ENCODE measurements around the gene KIAA1328. TPM values are rescaled to one million over a fixed set of nuclear protein-coding genes. Genes with fewer than 3 reads are reported as not detected.

The KIAA1328 gene
- total RNA-seq, 1 experiment from 2014 or later, result 10.2 TPM

DNA sequence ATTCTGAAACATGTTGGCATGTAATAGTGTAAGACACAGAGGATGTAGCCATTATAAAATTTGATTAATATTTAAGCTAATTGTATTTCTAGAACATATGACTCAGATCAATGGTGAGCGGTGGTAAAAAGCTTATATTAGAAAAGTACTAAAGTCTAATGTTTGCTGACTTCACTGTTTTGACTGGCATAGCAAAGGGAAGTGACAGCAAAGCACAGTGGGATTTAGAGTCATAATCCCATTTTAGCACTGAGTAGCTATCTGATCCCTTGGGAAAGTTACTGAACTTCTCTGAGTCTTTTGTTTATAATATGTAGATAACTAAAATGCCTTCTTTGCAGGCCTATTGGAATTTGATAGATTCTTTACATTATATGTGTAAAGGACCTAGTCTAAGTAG is 60.4 kb downstream of the KIAA1328 start:
- TF ChIP-seq CTCF (IDR thresholded peaks at IDR 0.05; ENCODE audit: unreplicated experiment), result no peak
- BruUV-seq (replicated peaks), result no TSS peak
- no peaks in the 10 kb centered on the region for H3K9me3 Mint-ChIP-seq (ENCODE audit: low read depth, unreplicated experiment)
- no peaks in the 10 kb centered on the region for H3K36me3 Mint-ChIP-seq (ENCODE audit: insufficient read depth, unreplicated experiment)
- H3K4me3 Mint-ChIP-seq (ENCODE audit: low read depth, unreplicated experiment), result no peak overlapping the region
- peaks cover 7% of the 10 kb centered on the region for H3K4me1 Mint-ChIP-seq (ENCODE audit: low read depth, unreplicated experiment)
- no peak for DNase-seq
- H3K27me3 Mint-ChIP-seq (ENCODE audit: unreplicated experiment), result no peaks in the 10 kb centered on the region
- no peak overlapping the region for H3K27ac Mint-ChIP-seq (ENCODE audit: unreplicated experiment)
- CTCF ChIA-PET, result no interaction called here
- intact Hi-C loops (cut with micrococcal nuclease; ENCODE audit: unreplicated experiment), result no loop called here

GRCh38 chr18:36889742-36890141 is 60.8 kb downstream of the KIAA1328 start:
- no peak for TF ChIP-seq CTCF (IDR thresholded peaks at IDR 0.05; ENCODE audit: unreplicated experiment)
- Mint-ChIP-seq H3K9me3 (ENCODE audit: low read depth, unreplicated experiment) (no peaks in the 10 kb centered on the region), H3K4me1 (ENCODE audit: low read depth, unreplicated experiment) (peaks cover 7% of the 10 kb centered on the region), H3K27ac (ENCODE audit: unreplicated experiment) (no peak overlapping the region), H3K36me3 (ENCODE audit: insufficient read depth, unreplicated experiment) (no peaks in the 10 kb centered on the region), H3K27me3 (ENCODE audit: unreplicated experiment) (no peaks in the 10 kb centered on the region), H3K4me3 (ENCODE audit: low read depth, unreplicated experiment) (no peak overlapping the region)
- intact Hi-C loops (cut with micrococcal nuclease; ENCODE audit: unreplicated experiment), result no loop called here
- BruUV-seq (replicated peaks), result no TSS peak
- no peak for DNase-seq
- CTCF ChIA-PET, result no interaction called here

- Mint-ChIP-seq H3K9me3 (ENCODE audit: low read depth, unreplicated experiment) (no peaks in the 10 kb centered on the region), H3K4me1 (ENCODE audit: low read depth, unreplicated experiment) (peaks cover 7% of the 10 kb centered on the region), H3K27me3 (ENCODE audit: unreplicated experiment) (no peaks in the 10 kb centered on the region), H3K36me3 (ENCODE audit: insufficient read depth, unreplicated experiment) (no peaks in the 10 kb centered on the region), H3K4me3 (ENCODE audit: low read depth, unreplicated experiment) (no peak overlapping the region), H3K27ac (ENCODE audit: unreplicated experiment) (no peak overlapping the region)
- CTCF ChIA-PET, result no interaction called here
- no peak for TF ChIP-seq CTCF (IDR thresholded peaks at IDR 0.05; ENCODE audit: unreplicated experiment)
- intact Hi-C loops (cut with micrococcal nuclease; ENCODE audit: unreplicated experiment), result no loop called here
- DNase-seq, result no peak
- no TSS peak for BruUV-seq (replicated peaks)
Observed at GRCh38 chr18:36890598-36890997, 61.7 kb downstream of the KIAA1328 start.

GRCh38 chr18:36893227-36893626 is 64.3 kb downstream of the KIAA1328 start:
- no TSS peak for BruUV-seq (replicated peaks)
- H3K9me3 Mint-ChIP-seq (ENCODE audit: low read depth, unreplicated experiment), result no peaks in the 10 kb centered on the region
- H3K36me3 Mint-ChIP-seq (ENCODE audit: insufficient read depth, unreplicated experiment), result no peaks in the 10 kb centered on the region
- CTCF ChIA-PET, result no interaction called here
- H3K4me1 Mint-ChIP-seq (ENCODE audit: low read depth, unreplicated experiment), result peaks cover 7% of the 10 kb centered on the region
- no peak for DNase-seq
- no peak for TF ChIP-seq CTCF (IDR thresholded peaks at IDR 0.05; ENCODE audit: unreplicated experiment)
- H3K27me3 Mint-ChIP-seq (ENCODE audit: unreplicated experiment), result no peaks in the 10 kb centered on the region
- intact Hi-C loops (cut with micrococcal nuclease; ENCODE audit: unreplicated experiment), result no loop called here
- no peak overlapping the region for H3K27ac Mint-ChIP-seq (ENCODE audit: unreplicated experiment)
- H3K4me3 Mint-ChIP-seq (ENCODE audit: low read depth, unreplicated experiment), result no peak overlapping the region

All from Calu3 (cell line).